Measurements from ENCODE around the gene LMNTD2. TPM values are rescaled to one million over a fixed set of nuclear protein-coding genes. Genes with fewer than 3 reads are reported as not detected.

Gene LMNTD2, protein sequence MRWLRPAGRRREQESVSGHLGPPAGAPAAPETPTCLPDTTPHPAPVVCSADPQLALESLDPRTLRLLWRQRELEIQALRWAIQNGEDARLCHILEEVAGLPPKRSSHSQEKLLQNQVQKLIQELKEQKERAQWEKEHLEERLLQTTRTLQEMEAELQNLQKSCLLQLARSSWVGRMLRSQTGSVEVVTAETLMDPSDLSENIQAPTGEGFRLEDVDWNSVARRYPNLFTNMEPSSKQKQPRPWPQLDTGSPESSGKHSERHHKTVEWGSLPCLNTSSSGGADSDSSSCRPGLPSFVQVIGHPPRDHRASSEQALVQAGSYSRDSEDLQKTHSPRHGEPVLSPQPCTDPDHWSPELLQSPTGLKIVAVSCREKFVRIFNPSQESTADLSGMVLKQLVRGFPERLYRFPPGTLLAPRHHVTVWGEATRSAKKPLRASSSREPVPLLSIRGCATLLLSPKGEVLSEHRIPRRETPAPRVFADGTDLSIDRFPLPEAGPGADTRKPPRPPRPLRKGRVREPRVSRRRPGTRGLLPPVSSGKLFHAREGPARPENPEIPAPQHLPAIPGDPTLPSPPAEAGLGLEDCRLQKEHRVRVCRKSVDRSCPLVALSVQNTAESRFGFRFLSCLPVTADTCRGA
- 1.6 and 2.2 TPM in 2 replicates for total RNA-seq

DNA sequence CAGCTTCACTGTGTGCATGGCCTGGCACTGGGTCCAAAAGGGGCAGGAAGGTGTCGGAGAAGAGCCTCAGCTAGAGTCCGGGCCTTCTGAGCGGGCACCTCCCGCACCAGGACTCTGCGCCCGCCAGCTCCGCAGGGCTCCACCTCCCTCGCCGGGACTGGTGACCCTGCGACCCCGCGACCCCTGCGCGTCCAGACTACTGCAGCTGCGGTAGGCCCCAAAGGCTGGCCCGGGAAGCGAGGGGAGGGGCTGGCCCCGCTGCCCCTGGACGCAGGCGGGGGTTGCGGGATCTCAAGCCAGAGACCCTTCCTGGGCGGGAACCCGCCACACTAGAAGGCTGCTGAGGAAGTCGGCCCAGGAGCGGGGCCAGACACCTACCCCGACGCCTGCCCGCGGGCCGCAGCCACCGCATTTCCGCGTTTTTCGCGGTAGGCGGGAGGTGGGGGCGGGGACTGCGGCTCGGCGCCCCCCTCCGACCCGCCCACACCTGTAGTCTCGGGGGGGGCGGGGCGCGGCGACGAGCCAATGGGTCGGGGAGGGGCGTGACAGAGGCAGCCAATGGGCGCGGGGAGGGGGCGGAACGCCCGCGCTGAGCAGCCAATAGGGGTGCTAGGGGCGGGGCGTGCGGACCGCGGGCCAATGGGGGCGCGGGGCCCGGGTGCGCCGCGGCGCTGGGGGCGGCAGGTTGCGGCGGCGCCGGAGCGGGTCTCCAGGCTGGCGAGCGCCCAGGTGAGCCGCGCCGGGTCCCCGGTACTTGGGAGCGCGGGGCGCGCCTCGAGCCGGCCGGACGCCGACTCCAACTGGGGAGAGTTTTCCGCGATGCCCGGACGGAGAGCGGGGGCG is at the start of gene LMNTD2, which contains the start of gene RASSF7:
Gene LMNTD2, minus strand, starts transcription at position 434 of the 843 bp plus-strand sequence. Its CDS starts 22 bp downstream, at position 412.
Gene RASSF7, plus strand, starts transcription at position 666 of the 843 bp plus-strand sequence. CDS start 799 bp downstream, outside the sequence.
- peak; percentile 87 for DNase-seq (ENCODE audit: low read depth)
- H3K4me3 ChIP-seq (ENCODE audit: low read depth, low read length): peak within 1 kb of the TSS; percentile 68
- TF ChIP-seq, protein P1, sequence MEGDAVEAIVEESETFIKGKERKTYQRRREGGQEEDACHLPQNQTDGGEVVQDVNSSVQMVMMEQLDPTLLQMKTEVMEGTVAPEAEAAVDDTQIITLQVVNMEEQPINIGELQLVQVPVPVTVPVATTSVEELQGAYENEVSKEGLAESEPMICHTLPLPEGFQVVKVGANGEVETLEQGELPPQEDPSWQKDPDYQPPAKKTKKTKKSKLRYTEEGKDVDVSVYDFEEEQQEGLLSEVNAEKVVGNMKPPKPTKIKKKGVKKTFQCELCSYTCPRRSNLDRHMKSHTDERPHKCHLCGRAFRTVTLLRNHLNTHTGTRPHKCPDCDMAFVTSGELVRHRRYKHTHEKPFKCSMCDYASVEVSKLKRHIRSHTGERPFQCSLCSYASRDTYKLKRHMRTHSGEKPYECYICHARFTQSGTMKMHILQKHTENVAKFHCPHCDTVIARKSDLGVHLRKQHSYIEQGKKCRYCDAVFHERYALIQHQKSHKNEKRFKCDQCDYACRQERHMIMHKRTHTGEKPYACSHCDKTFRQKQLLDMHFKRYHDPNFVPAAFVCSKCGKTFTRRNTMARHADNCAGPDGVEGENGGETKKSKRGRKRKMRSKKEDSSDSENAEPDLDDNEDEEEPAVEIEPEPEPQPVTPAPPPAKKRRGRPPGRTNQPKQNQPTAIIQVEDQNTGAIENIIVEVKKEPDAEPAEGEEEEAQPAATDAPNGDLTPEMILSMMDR (IDR thresholded peaks at IDR 0.05; ENCODE audit: insufficient read depth, low read depth, low read length): no peak

- H3K4me3 ChIP-seq (ENCODE audit: low read depth, low read length): no peak overlapping the region
- no peak for DNase-seq (ENCODE audit: low read depth)
- TF ChIP-seq, protein P1 (IDR thresholded peaks at IDR 0.05; ENCODE audit: insufficient read depth, low read depth, low read length): no peak
Observed at GRCh38 chr11:609341-609811, 48.8 kb upstream of the LMNTD2 start.

GRCh38 chr11:608791-609251 is 48.3 kb upstream of the LMNTD2 start:
- no peak overlapping the region for H3K4me3 ChIP-seq (ENCODE audit: low read depth, low read length)
- no peak for DNase-seq (ENCODE audit: low read depth)
- TF ChIP-seq, protein P1 (IDR thresholded peaks at IDR 0.05; ENCODE audit: insufficient read depth, low read depth, low read length): no peak

GRCh38 chr11:607971-608659 is 47.6 kb upstream of the LMNTD2 start:
- TF ChIP-seq, protein P1 (IDR thresholded peaks at IDR 0.05; ENCODE audit: insufficient read depth, low read depth, low read length): no peak
- H3K4me3 ChIP-seq (ENCODE audit: low read depth, low read length): no peak overlapping the region
- DNase-seq (ENCODE audit: low read depth): no peak

DNA sequence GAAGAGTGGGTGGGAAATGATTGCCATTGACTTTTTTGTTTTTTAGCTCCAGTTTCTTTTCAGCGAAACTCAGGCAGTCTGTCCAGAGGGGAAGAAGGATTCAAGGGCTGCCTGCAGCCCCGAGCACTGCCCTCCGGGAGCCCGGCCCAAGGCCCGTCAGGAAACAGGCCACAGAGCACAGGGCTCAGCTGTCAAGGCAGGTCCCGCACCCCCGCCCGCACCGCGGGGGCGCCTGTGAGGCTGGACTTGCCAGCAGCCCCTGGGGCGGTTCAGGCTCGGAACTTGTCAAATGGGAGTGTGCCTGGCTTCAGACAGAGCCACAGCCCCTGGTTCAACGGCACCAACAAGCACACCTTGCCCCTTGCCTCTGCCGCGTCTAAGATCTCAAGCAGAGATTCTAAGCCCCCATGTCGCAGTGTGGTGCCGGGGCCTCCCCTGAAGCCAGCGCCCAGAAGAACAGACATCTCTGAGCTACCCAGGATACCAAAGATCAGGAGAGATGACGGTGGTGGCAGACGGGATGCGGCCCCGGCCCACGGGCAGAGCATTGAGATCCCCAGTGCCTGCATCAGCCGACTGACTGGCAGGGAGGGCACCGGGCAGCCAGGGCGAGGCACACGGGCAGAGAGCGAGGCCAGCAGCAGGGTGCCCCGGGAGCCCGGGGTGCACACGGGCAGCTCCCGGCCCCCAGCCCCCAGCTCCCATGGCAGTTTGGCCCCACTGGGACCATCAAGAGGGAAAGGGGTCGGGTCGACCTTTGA is 46.7 kb upstream of the LMNTD2 start:
- DNase-seq (ENCODE audit: low read depth): no peak
- TF ChIP-seq, protein P1 (IDR thresholded peaks at IDR 0.05; ENCODE audit: insufficient read depth, low read depth, low read length): no peak
- no peak overlapping the region for H3K4me3 ChIP-seq (ENCODE audit: low read depth, low read length)
